Astrocyte (in vitro differentiated cells and primary cell): Measurements from ENCODE around the gene CACNA1B. TPM values are rescaled to one million over a fixed set of nuclear protein-coding genes. Genes with fewer than 3 reads are reported as not detected.

Experiments used
- DNase-seq: peaks from one replicate; pipeline ENCODE4 v3.0.0-alpha.2; 2010; ENCODE audit warnings: low read depth
- FAIRE-seq: peaks from 2 replicates; lab custom pipeline; 2011; peaks lifted over from hg19 to GRCh38; lab: Jason Lieb, UNC
- H2AFZ ChIP-seq: 2 replicates; pipeline ENCODE4 v1.6.0; 2012; ENCODE audit warnings: low read depth, low read length, inconsistent platforms
- H3K27ac ChIP-seq: 2 replicates; pipeline ENCODE4 v1.5.1; 2011; ENCODE audit warnings: low read depth, low read length, inconsistent platforms
- H3K27me3 ChIP-seq: 2 replicates; pipeline ENCODE4 v1.6.0; 2011; ENCODE audit warnings: low read length, inconsistent platforms; ENCODE audit not compliant: insufficient read depth
- H3K36me3 ChIP-seq: 2 replicates; pipeline ENCODE4 v1.5.1; 2011; ENCODE audit warnings: low read length, inconsistent platforms; ENCODE audit not compliant: insufficient read depth
- H3K4me1 ChIP-seq: 2 replicates; pipeline ENCODE4 v1.5.1; 2011; ENCODE audit warnings: low read length, inconsistent platforms; ENCODE audit not compliant: insufficient read depth
- H3K4me2 ChIP-seq: 2 replicates; pipeline ENCODE4 v1.6.0; 2012; ENCODE audit warnings: low read length, inconsistent platforms
- H3K4me3 ChIP-seq: 2 replicates; pipeline ENCODE4 v1.5.1; 2011; ENCODE audit warnings: low read depth, mild to moderate bottlenecking, low read length, inconsistent platforms; ENCODE audit not compliant: insufficient read depth
- H3K79me2 ChIP-seq: 2 replicates; pipeline ENCODE4 v1.6.0; 2012; ENCODE audit warnings: mild to moderate bottlenecking, low read length, inconsistent platforms; ENCODE audit not compliant: insufficient read depth
- H3K9ac ChIP-seq: 2 replicates; pipeline ENCODE4 v1.6.0; 2012; ENCODE audit warnings: mild to moderate bottlenecking, low read length, inconsistent platforms
- H3K9me3 ChIP-seq: 2 replicates; pipeline ENCODE4 v1.5.1; 2012; ENCODE audit warnings: low read depth, mild to moderate bottlenecking, low read length, inconsistent platforms; ENCODE audit not compliant: insufficient read depth
- H4K20me1 ChIP-seq: 2 replicates; pipeline ENCODE4 v1.6.0; 2012; ENCODE audit warnings: low read length, inconsistent platforms; ENCODE audit not compliant: insufficient read depth
- H3K27ac Mint-ChIP-seq: one replicate; pipeline ENCODE4 v1.8.0; 2021; ENCODE audit warnings: mild to moderate bottlenecking, mixed read lengths; ENCODE audit not compliant: unreplicated experiment
- H3K27me3 Mint-ChIP-seq: one replicate; pipeline ENCODE4 v1.8.0; 2021; ENCODE audit warnings: low read depth, mixed read lengths; ENCODE audit not compliant: unreplicated experiment
- H3K36me3 Mint-ChIP-seq: one replicate; pipeline ENCODE4 v1.8.0; 2021; ENCODE audit warnings: low read depth, mixed read lengths; ENCODE audit not compliant: unreplicated experiment
- H3K4me1 Mint-ChIP-seq: one replicate; pipeline ENCODE4 v1.8.0; 2021; ENCODE audit warnings: low read depth, mixed read lengths; ENCODE audit not compliant: unreplicated experiment
- H3K4me3 Mint-ChIP-seq: one replicate; pipeline ENCODE4 v1.8.0; 2021; ENCODE audit warnings: mild to moderate bottlenecking, moderate library complexity, mixed read lengths; ENCODE audit not compliant: unreplicated experiment
- H3K9me3 Mint-ChIP-seq: one replicate; pipeline ENCODE4 v1.8.0; 2021; ENCODE audit warnings: mild to moderate bottlenecking, mixed read lengths; ENCODE audit not compliant: unreplicated experiment
- CTCF ChIP-seq: IDR thresholded peaks from 2 replicates; pipeline ENCODE4 v1.5.1; 2011; ENCODE audit warnings: low read depth, mild to moderate bottlenecking, inconsistent platforms, low read length, moderate library complexity; ENCODE audit not compliant: insufficient read depth
- EZH2 ChIP-seq: IDR thresholded peaks from 2 replicates; pipeline ENCODE4 v1.6.1; 2012; ENCODE audit warnings: mild to moderate bottlenecking, low read length, inconsistent platforms; ENCODE audit not compliant: insufficient read depth
- total RNA-seq: library from RNA; stranded (reverse); gene quantifications from 2 replicates; pipeline ENCODE4 v1.2.1, GENCODE V29; 2021

Gene CACNA1B
- total RNA-seq, 1 donor from 2014 or later: 3.1 TPM

GRCh38 chr9:137963525-137963924, 85.9 kb downstream of the CACNA1B start:
- Mint-ChIP-seq H3K4me3 (no peak overlapping the region), H3K4me1 (no peaks in the 10 kb centered on the region), H3K27me3 (peaks cover 9% of the 10 kb centered on the region), H3K9me3 (peaks cover 11% of the 10 kb centered on the region), H3K36me3 (peaks cover 8% of the 10 kb centered on the region), H3K27ac (no peak overlapping the region)
- H3K27me3 ChIP-seq: no peaks in the 10 kb centered on the region
- H3K79me2 ChIP-seq: no peaks in the 10 kb centered on the region
- no peak overlapping the region for H3K27ac ChIP-seq
- no peaks in the 10 kb centered on the region for H4K20me1 ChIP-seq
- no peak for FAIRE-seq
- no peak overlapping the region for H3K4me2 ChIP-seq
- no peak overlapping the region for H2AFZ ChIP-seq
- TF ChIP-seq CTCF (no peak), EZH2 (no peak)
- H3K36me3 ChIP-seq: no peaks in the 10 kb centered on the region
- no peaks in the 10 kb centered on the region for H3K4me1 ChIP-seq
- H3K4me3 ChIP-seq: no peak overlapping the region
- peaks cover 4% of the 10 kb centered on the region for H3K9me3 ChIP-seq
- no peak for DNase-seq
- no peak overlapping the region for H3K9ac ChIP-seq

- H3K4me3 Mint-ChIP-seq: no peak overlapping the region
- no peak for DNase-seq
- Histone ChIP-seq H3K79me2 (no peaks in the 10 kb centered on the region), H3K9me3 (peaks cover 8% of the 10 kb centered on the region), H3K36me3 (no peaks in the 10 kb centered on the region), H3K27me3 (no peaks in the 10 kb centered on the region), H3K4me3 (no peak overlapping the region), H3K4me2 (no peak overlapping the region), H3K9ac (no peak overlapping the region), H3K27ac (no peak overlapping the region), H2AFZ (no peak overlapping the region), H4K20me1 (no peaks in the 10 kb centered on the region), H3K4me1 (no peaks in the 10 kb centered on the region)
- no peaks in the 10 kb centered on the region for H3K4me1 Mint-ChIP-seq
- no peak overlapping the region for H3K27ac Mint-ChIP-seq
- peaks cover 6% of the 10 kb centered on the region for H3K36me3 Mint-ChIP-seq
- TF ChIP-seq EZH2: no peak
- TF ChIP-seq CTCF: no peak
- FAIRE-seq: no peak
- peaks cover 13% of the 10 kb centered on the region for H3K27me3 Mint-ChIP-seq
- H3K9me3 Mint-ChIP-seq: peaks cover 11% of the 10 kb centered on the region
Observed at GRCh38 chr9:137965177-137965795, 87.7 kb downstream of the CACNA1B start.

GRCh38 chr9:137967280-137967953, 89.8 kb downstream of the CACNA1B start:
- Mint-ChIP-seq H3K27ac (no peak overlapping the region), H3K36me3 (peaks cover 13% of the 10 kb centered on the region), H3K4me1 (no peaks in the 10 kb centered on the region), H3K4me3 (no peak overlapping the region), H3K9me3 (peaks cover 8% of the 10 kb centered on the region), H3K27me3 (peaks cover 15% of the 10 kb centered on the region)
- Histone ChIP-seq H3K27me3 (no peaks in the 10 kb centered on the region), H3K9me3 (peaks cover 4% of the 10 kb centered on the region), H2AFZ (no peak overlapping the region), H3K79me2 (no peaks in the 10 kb centered on the region), H3K27ac (no peak overlapping the region), H3K36me3 (no peaks in the 10 kb centered on the region), H3K4me2 (no peak overlapping the region), H3K4me1 (no peaks in the 10 kb centered on the region), H4K20me1 (no peaks in the 10 kb centered on the region), H3K4me3 (no peak overlapping the region), H3K9ac (no peak overlapping the region)
- FAIRE-seq (no peak), DNase-seq (no peak)
- TF ChIP-seq CTCF (no peak), EZH2 (no peak)
